ENCODE measurements around the gene PPP1R15A.

- TF ChIP-seq INSM2 (tag by site-specific recombination; IDR thresholded peaks at IDR 0.05) (no peak), KLF9 (tag by site-specific recombination; IDR thresholded peaks at IDR 0.05; ENCODE audit: low read depth) (no peak), CTCF (tag by site-specific recombination; IDR thresholded peaks at IDR 0.05) (no peak)
These were observed 26.8 kb upstream of the PPP1R15A start for GRCh38 chr19:48845384-48845783.

Data from HEK293 (cell line).